Right cardiac atrium (tissue), 5 donors: ENCODE measurements around the gene PRKN. TPM values are rescaled to one million over a fixed set of nuclear protein-coding genes. Genes with fewer than 3 reads are reported as not detected.

Experiments used
- ATAC-seq, 2 donors: fragments of 200-7000 bp; cut with Tn5 transposase; one replicate each; pipeline versions ENCODE4 v1.8.0 to v1.9.1; 2020; ENCODE audit warnings: moderate library complexity in 2 of 2, mild to moderate bottlenecking in 1 of 2
- DNase-seq, 3 donors: peaks; one replicate each; pipeline ENCODE4 v3.0.0-alpha.2; 2020
- H3K27ac ChIP-seq: one replicate; pipeline ENCODE4 v1.5.1; 2013; ENCODE audit warnings: mild to moderate bottlenecking, low read length, control low read depth, moderate library complexity
- H3K27me3 ChIP-seq: one replicate; pipeline ENCODE4 v1.6.1; 2013; ENCODE audit not compliant: control insufficient read depth, insufficient read depth
- H3K4me1 ChIP-seq: one replicate; pipeline ENCODE4 v1.6.1; 2013; ENCODE audit warnings: low read length; ENCODE audit not compliant: control insufficient read depth, insufficient read depth
- H3K4me3 ChIP-seq: one replicate; pipeline ENCODE4 v1.5.1; 2013; ENCODE audit warnings: low read length, control low read depth
- H3K9me3 ChIP-seq: one replicate; pipeline ENCODE4 v1.6.1; 2013; ENCODE audit warnings: low read length; ENCODE audit not compliant: control insufficient read depth
- WGBS: extraction: QIAGEN DNeasy Blood & Tissue Kit; methylation state at CpG from one replicate; pipeline ENCODE4 v1.1.7; 2013; 5-methylcytosine and 5-hydroxymethylcytosine counted together
- intact Hi-C, 4 donors: fragments of 100-400 bp; cut with DNase I; formaldehyde crosslinking; loops; one replicate each; pipeline versions ENCODE4 v1.11.0 to v1.14.0; 2022 to 2023
- polyA plus RNA-seq: library from polyadenylated mRNA; stranded (reverse); fragments of 200-250 nt; gene quantifications from one replicate; pipeline ENCODE4 v1.2.3, GENCODE V29; 2013
- total RNA-seq, 4 donors: library from RNA; stranded (reverse); fragmentation: NEBNext Ultra II Directional; extraction: Animal tissue kit (Norgen Biotek cat#: 25700); gene quantifications; one replicate each; pipeline ENCODE4 v1.2.1, GENCODE V29; 2021
- donor health status: healthy with polysubstance abuse.
- donor health status: DM: no; HTN: yes; CAD: no.
- donor health status: DM: no; HTN: no; CAD: no.
- donor health status: DM: no; HTN: yes; CAD: no; lungs with severe emphysema.
- donor health status: DM: yes; HTN: yes; CAD: no.

Gene PRKN
- total and polyA plus RNA-seq, 5 donors: 9.6 to 33.0 (median 24.8) TPM

GRCh38 chr6:162580619-162581018 lies 146.9 kb downstream of the PRKN start:
- no peak for ATAC-seq
- Histone ChIP-seq H3K27me3 (no peaks in the 10 kb centered on the region), H3K9me3 (no peaks in the 10 kb centered on the region), H3K27ac (no peak overlapping the region), H3K4me1 (no peaks in the 10 kb centered on the region), H3K4me3 (no peak overlapping the region)
- WGBS: 80% methylated on average over 4 of the region's 4 CpGs
- intact Hi-C loops: no loop called here
- no peak for DNase-seq

- H3K27me3 ChIP-seq: no peaks in the 10 kb centered on the region
- WGBS: 97% methylated on average over 2 of the region's 2 CpGs
- no peaks in the 10 kb centered on the region for H3K4me1 ChIP-seq
- ATAC-seq: no peak
- no peak overlapping the region for H3K27ac ChIP-seq
- intact Hi-C loops: no loop called here
- H3K4me3 ChIP-seq: no peak overlapping the region
- DNase-seq: no peak
- H3K9me3 ChIP-seq: no peaks in the 10 kb centered on the region
Measured at GRCh38 chr6:162576016-162576415, 151.6 kb downstream of the PRKN start.

- no peak for ATAC-seq
- WGBS: 52% methylated on average over 3 of the region's 3 CpGs
- Histone ChIP-seq H3K4me3 (no peak overlapping the region), H3K27me3 (no peaks in the 10 kb centered on the region), H3K4me1 (no peaks in the 10 kb centered on the region), H3K27ac (no peak overlapping the region), H3K9me3 (no peaks in the 10 kb centered on the region)
- intact Hi-C loops: no loop called here
- DNase-seq: no peak
Measured at GRCh38 chr6:162572240-162572639, 155.3 kb downstream of the PRKN start.

- intact Hi-C loops: no loop called here
- WGBS: 96% methylated on average over 7 of the region's 7 CpGs
Measured at GRCh38 chr6:162568266-162568665, 159.3 kb downstream of the PRKN start.

GRCh38 chr6:162562041-162562440 lies 165.5 kb downstream of the PRKN start:
- Histone ChIP-seq H3K9me3 (no peaks in the 10 kb centered on the region), H3K4me3 (no peak overlapping the region), H3K27ac (no peak overlapping the region), H3K4me1 (no peaks in the 10 kb centered on the region), H3K27me3 (no peaks in the 10 kb centered on the region)
- ATAC-seq: no peak
- intact Hi-C loops: no loop called here
- WGBS: 95% methylated on average over 3 of the region's 3 CpGs
- DNase-seq: no peak

More at GRCh38 chr6:162568266-162568665, 159.3 kb downstream of the PRKN start:
- Histone ChIP-seq H3K4me1 (no peaks in the 10 kb centered on the region), H3K27ac (no peak overlapping the region), H3K4me3 (no peak overlapping the region), H3K27me3 (no peaks in the 10 kb centered on the region), H3K9me3 (no peaks in the 10 kb centered on the region)
- ATAC-seq (no peak), DNase-seq (no peak)

- DNase-seq: no peak
- Histone ChIP-seq H3K27ac (no peak overlapping the region), H3K4me3 (no peak overlapping the region), H3K27me3 (no peaks in the 10 kb centered on the region), H3K4me1 (no peaks in the 10 kb centered on the region), H3K9me3 (no peaks in the 10 kb centered on the region)
- WGBS: 93% methylated on average over 8 of the region's 8 CpGs
- no peak for ATAC-seq
- intact Hi-C loops: no loop called here
Measured at GRCh38 chr6:162560891-162561290, 166.7 kb downstream of the PRKN start.

- intact Hi-C loops: no loop called here
- Histone ChIP-seq H3K4me1 (no peaks in the 10 kb centered on the region), H3K9me3 (no peaks in the 10 kb centered on the region), H3K27me3 (no peaks in the 10 kb centered on the region), H3K4me3 (no peak overlapping the region), H3K27ac (no peak overlapping the region)
- DNase-seq (no peak), ATAC-seq (no peak)
- WGBS: 94% methylated on average over 9 of the region's 9 CpGs
Measured at GRCh38 chr6:162554531-162554930, 173.0 kb downstream of the PRKN start.

- no peak for DNase-seq
- Histone ChIP-seq H3K4me1 (no peaks in the 10 kb centered on the region), H3K27me3 (no peaks in the 10 kb centered on the region), H3K4me3 (no peak overlapping the region), H3K27ac (no peak overlapping the region), H3K9me3 (no peaks in the 10 kb centered on the region)
- WGBS: 82% methylated on average over 4 of the region's 4 CpGs
- no peak for ATAC-seq
- intact Hi-C loops: no loop called here
Measured at GRCh38 chr6:162546905-162547304, 180.7 kb downstream of the PRKN start.

- no peak overlapping the region for H3K27ac ChIP-seq
- intact Hi-C loops: no loop called here
- no peak overlapping the region for H3K4me3 ChIP-seq
- no peaks in the 10 kb centered on the region for H3K9me3 ChIP-seq
- no peak for DNase-seq
- 83% methylated on average over 6 of the region's 6 CpGs for WGBS
- no peak for ATAC-seq
- H3K4me1 ChIP-seq: peaks cover 2% of the 10 kb centered on the region
- no peaks in the 10 kb centered on the region for H3K27me3 ChIP-seq
Measured at GRCh38 chr6:162543221-162543620, 184.3 kb downstream of the PRKN start.

- H3K27ac ChIP-seq: no peak overlapping the region
- peak in 1 of 2 donors; percentile 42 for ATAC-seq
Measured at GRCh38 chr6:162541019-162541601, 186.5 kb downstream of the PRKN start.

GRCh38 chr6:162539321-162539720 lies 188.2 kb downstream of the PRKN start:
- Histone ChIP-seq H3K4me3 (no peak overlapping the region), H3K9me3 (no peaks in the 10 kb centered on the region), H3K4me1 (peaks cover 2% of the 10 kb centered on the region), H3K27ac (no peak overlapping the region), H3K27me3 (no peaks in the 10 kb centered on the region)
- intact Hi-C loops: no loop called here
- DNase-seq (no peak), ATAC-seq (no peak)
- WGBS: 66% methylated on average over 3 of the region's 3 CpGs

More at GRCh38 chr6:162541019-162541601, 186.5 kb downstream of the PRKN start:
- intact Hi-C loops: no loop called here
- Histone ChIP-seq H3K4me1 (peaks cover 2% of the 10 kb centered on the region), H3K27me3 (no peaks in the 10 kb centered on the region), H3K4me3 (no peak overlapping the region), H3K9me3 (no peaks in the 10 kb centered on the region)
- no peak for DNase-seq
- 76% methylated on average over 4 of the region's 4 CpGs for WGBS

GRCh38 chr6:162538643-162539064 lies 188.9 kb downstream of the PRKN start:
- peak; percentile 82 to 86 for ATAC-seq
- H3K4me1 ChIP-seq: peaks cover 2% of the 10 kb centered on the region
- 16% methylated on average over 8 of the region's 8 CpGs for WGBS
- H3K9me3 ChIP-seq: no peaks in the 10 kb centered on the region
- peak; percentile 71 to 92 (median 90) for DNase-seq
- intact Hi-C loops: no loop called here
- no peaks in the 10 kb centered on the region for H3K27me3 ChIP-seq
- H3K4me3 ChIP-seq: no peak overlapping the region
- peak overlapping the region; percentile 63 for H3K27ac ChIP-seq
